Stimulated activated CD8-positive, alpha-beta memory T cell treated with anti-CD3 and anti-CD28 coated beads, Interleukin-7, amount 100 ng/mL, for 1 hour (primary cell): ENCODE measurements around the gene CAVIN1.
"Not testable (repeated sequence)": the region's sequence is repeated elsewhere in the genome, so short reads cannot be mapped to it uniquely, and the experiment has no call there.

Experiments
- DNase-seq, 2 donors: peaks; one replicate each; pipeline ENCODE4 v3.0.0-alpha.2; 2020; ENCODE audit warnings: low read depth in 2 of 2

The CAVIN1 gene

DNA sequence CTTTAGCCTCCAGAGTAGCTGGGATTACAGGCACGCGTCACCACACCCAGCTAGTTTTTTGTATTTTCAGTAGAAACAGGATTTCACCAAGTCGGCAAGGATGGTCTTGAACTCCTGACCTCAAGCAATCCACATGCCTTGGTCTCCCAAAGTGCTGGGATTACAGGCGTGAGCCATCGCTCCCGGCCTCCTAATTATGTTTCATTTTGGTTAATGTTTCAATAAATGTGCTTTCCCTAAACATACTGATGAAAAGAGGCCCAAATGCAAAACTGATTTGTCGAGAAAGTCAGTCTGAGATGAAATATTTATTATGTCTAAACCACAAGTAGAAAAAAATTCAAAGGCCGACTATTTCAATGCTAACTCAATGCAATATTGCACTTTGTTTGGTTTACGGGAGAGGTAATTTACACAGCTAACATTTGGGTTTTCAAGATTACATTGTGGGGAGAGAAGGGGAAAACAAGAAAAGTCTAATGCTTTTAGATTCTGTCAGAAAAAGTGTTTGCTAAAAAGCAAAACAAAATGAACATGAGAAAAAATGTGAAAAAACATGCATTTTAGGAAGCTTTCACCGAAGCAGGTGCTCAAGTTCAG, 44.6 kb downstream of the CAVIN1 start:
- DNase-seq = no peak

GRCh38 chr17:42373896-42374295, 49.2 kb downstream of the CAVIN1 start:
- no peak for DNase-seq

GRCh38 chr17:42372142-42372541, 50.9 kb downstream of the CAVIN1 start:
- no peak for DNase-seq

DNA sequence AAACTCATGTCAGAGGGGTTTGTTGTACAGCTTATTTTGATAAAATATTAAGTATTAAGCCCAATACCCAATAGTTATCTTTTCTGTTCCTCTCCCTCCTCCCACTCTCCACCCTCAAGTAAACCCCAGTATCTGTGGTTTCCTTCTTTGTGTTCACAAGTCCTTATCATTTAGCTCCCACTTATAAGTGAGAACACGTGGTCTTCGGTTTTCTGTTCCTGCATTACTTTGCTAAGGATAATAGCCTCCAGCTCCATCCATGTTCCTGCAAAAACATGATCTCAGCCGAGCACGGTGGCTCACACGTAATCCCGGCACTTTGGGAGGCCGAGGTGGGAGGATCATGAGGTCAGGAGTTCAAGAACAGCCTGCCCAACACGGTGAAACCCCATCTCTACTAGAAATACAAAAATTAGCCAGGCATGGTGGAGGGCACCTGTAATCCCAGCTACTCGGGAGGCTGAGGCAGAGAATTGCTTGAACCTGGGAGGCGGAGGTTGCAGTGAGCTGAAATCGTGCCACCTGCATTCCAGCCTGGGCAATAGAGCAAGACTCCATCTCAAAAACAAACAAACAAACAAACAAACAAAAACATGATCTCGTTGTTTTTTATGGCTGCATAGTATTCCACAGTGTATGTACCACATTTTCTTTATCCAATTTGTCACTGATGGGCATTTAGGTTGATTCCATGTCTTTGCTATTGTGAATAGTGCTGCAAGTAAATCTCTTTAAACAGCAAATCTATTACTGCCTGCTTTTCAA, 54.1 kb downstream of the CAVIN1 start:
- not testable (repeated sequence) for DNase-seq

DNA sequence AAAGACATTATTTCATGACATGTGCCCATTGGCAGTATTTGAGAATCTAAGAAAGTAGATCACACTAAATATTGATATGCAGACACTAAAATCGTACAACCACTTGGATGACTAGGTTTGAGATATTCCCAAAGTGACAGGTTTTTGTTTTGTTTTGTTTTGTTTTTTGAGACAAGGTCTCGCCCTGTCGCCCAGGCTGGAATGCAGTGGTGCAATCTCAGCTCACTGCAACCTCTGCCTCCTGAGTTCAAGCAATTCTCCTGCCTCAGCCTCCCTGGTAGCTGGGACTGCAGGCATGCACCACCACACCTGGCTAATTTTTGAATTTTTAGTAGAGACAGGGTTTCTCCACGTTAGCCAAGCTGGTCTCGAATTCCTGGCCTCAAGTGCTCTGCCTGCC, 54.7 kb downstream of the CAVIN1 start:
- DNase-seq = not testable (repeated sequence)

- DNase-seq = not testable (repeated sequence)
Measured at GRCh38 chr17:42366176-42367023, 56.7 kb downstream of the CAVIN1 start.

GRCh38 chr17:42365136-42365535, 57.9 kb downstream of the CAVIN1 start:
- DNase-seq = no peak

GRCh38 chr17:42363767-42364585, 59.1 kb downstream of the CAVIN1 start:
- no peak for DNase-seq

- no peak for DNase-seq
Measured at GRCh38 chr17:42363231-42363630, 59.8 kb downstream of the CAVIN1 start.

DNA sequence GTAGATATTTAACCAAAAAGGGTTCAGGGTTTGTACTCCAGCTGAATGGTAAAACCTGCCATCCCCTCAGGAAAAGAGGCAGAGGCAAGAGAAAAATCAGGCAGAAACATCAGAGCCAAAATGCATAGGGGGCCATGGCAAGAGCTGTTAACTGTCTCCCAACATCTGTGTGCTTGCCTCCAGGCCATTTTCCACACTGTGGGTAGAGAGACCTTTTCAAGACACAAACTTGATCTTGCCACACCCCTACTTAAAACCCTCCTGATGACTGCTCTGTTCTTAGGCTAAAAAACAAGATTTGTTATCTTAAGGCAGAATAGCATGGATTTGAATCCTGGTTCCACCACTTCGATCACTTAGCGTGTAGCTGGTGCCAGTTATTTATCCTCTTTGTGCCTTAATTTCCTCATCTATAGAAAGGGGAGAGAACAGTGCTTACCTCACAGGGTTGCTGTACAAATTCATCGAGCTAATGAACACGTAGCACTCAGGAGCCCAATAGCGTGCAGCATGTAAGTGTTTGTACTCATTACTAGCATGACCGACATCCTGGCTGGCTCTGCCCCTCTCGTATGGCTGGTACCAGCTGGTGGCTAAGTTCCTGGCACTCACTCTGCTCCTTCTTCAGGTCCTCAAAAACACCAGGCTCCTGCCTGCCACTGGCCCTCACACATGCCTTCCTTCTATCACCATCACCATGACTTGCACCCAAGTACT, 60.7 kb downstream of the CAVIN1 start:
- no peak for DNase-seq

- no peak for DNase-seq
Measured at GRCh38 chr17:42361781-42362186, 61.3 kb downstream of the CAVIN1 start.

DNA sequence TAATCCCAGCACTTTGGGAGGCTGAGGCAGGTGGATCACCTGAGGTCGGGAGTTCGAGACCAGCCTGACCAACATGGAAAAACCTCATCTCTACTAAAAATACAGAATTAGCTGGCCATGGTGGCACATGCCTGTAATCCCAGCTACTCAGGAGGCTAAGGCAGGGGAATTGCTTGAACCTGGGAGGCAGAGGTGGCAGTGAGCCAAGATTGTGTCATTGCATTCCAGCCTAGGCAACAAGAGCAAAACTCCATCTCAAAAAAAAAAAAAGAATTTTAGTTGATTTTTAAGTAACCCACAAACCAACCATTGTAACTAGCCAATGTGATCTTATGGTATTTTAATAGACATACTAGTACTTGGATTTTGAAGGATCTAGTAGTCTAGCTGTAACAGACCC, 62.7 kb downstream of the CAVIN1 start:
- not testable (repeated sequence) for DNase-seq

GRCh38 chr17:42359133-42359532, 63.9 kb downstream of the CAVIN1 start:
- DNase-seq = no peak

DNA sequence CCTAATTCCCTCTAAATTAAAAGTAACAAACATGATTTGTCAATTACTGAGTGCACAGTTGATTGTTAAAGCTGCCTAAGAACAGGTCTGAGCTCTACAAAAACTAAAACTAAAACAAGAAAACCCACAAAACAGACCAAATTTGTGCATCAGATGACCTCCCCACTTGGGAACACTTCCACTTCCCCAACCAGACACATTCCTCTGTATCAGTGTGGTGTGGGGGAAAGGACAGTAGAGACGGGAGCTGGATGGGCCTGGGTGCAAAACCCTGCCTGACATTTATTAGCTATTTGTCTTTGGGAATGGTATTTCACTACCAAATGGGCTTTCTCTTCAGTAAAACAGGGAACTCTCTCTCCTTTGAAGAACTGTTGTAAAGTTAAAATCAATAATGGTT, 64.6 kb downstream of the CAVIN1 start:
- no peak for DNase-seq

DNA sequence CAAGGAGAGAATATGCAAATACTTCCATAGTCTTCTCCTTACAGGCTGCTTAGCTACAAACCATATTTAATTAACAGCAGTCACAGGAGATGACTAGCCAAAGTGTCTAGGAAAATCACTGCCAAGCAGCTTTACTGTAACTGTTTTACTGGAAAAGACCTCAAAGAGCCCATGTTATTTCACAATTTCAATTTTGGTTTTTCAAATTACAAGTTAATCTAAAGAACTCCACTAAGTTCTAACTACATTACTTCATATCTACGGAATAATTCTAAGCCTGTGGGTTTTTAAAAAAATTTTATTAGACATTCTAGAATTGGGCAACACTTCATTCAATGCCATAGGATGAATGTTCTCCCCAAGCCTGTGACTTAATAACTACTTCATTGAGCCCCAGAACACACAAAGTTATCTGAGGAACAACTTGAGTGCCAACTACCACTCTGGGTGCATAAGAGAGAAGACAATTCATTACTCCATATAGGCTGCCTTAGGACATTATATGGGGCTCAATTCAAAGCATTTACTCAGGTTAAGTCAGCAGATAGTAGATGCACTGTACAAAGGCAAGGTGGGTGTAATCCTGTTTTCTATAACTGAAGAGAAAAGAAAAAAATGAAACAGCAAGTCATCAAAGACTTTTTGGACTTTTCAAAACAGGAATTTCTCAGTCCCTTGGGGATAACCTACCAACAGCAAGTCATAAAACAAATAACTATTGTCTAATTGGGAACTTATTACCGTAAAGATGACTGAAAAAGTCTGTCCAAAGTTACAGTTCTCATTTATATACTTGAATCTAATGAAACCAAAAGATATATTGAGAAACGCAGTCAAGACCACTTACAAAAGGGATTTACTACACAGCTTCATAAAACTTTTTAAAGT, 67.9 kb downstream of the CAVIN1 start:
- no peak for DNase-seq
